RPMI8226 (cell line): Measurements from ENCODE around the gene PSMB4.
"Not testable (repeated sequence)": the region's sequence is repeated elsewhere in the genome, so short reads cannot be mapped to it uniquely, and the experiment has no call there.

ENCODE experiments used
- DNase-seq: peaks from one replicate; pipeline ENCODE4 v3.0.0-alpha.2; 2015

Gene PSMB4

GRCh38 chr1:151390221-151391078 is 8.9 kb upstream of the PSMB4 start:
- not testable (repeated sequence) for DNase-seq

DNA sequence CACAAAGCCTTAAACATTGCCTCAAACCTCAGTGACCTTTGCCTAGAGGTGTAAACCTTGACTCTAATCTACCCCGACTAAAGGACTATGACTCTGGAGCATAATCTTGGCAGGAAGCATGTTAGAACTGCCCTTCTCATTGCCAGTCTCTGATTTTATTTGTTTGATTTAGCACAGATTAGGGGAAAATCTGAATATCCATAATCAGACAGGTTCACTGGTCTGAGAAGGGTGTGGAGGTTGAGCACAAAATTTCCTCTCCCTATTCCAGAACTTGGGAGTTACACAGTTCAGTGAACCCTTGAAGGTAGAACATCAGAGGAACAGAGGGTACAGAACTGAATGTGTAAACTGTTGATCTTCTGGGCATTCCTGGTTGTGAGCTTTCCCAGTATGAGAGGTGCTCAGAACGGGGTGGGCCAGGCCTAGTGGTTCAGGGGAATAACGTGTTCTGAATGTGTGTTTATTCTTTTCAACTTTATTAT is 8.3 kb upstream of the PSMB4 start:
- no peak for DNase-seq

DNA sequence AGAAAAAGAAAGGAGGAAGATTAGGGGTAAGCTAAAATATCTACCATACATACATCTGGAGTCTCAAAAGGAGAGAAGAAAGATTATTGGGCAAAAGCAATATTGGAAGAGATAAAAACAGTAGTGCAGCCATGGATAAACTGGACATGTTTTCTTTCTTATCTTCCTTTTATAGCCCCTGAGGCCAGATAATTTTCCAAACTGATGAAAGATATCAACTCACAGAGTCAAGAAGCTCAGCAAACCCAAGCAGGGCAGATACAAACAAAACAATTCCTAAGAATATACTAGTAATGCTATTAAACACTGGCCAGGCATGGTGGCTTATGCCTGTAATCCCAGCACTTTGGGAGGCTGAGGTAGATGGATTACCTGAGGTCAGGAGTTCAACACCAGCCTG is 5.8 kb upstream of the PSMB4 start:
- DNase-seq: no peak

GRCh38 chr1:151396265-151396664 is 3.1 kb upstream of the PSMB4 start:
- DNase-seq: not testable (repeated sequence)

GRCh38 chr1:151401125-151401788 is 1.9 kb downstream of the PSMB4 start:
- DNase-seq: no peak

GRCh38 chr1:151401860-151402259 is 2.5 kb downstream of the PSMB4 start:
- DNase-seq: no peak

- DNase-seq: no peak
These were observed 3.4 kb downstream of the PSMB4 start for GRCh38 chr1:151402764-151403163.

DNA sequence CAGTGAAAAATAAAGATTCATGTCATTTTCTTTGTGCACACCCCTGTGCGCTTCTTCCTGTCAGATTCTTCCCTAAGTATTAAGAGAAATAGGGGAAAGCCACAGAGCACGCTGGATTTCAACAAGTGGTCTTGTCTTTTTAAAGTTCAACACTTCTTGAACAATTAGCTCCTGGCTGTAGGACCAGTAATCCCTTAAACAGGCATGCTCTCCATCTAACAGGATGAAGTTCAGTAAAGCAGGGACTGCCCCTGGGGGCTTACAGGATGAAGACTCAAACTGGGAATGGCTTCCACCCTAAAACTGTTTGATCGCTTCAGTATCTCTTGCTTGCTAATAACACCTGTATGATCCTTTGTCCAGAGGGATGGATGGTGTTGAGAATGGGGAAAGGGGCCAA is 4.2 kb downstream of the PSMB4 start:
- no peak for DNase-seq

- DNase-seq: no peak
These were observed 6.0 kb downstream of the PSMB4 start for GRCh38 chr1:151405187-151405951.

- DNase-seq: no peak
These were observed 6.8 kb downstream of the PSMB4 start for GRCh38 chr1:151406176-151406575.

GRCh38 chr1:151407304-151407703 is 7.9 kb downstream of the PSMB4 start:
- DNase-seq: no peak

DNA sequence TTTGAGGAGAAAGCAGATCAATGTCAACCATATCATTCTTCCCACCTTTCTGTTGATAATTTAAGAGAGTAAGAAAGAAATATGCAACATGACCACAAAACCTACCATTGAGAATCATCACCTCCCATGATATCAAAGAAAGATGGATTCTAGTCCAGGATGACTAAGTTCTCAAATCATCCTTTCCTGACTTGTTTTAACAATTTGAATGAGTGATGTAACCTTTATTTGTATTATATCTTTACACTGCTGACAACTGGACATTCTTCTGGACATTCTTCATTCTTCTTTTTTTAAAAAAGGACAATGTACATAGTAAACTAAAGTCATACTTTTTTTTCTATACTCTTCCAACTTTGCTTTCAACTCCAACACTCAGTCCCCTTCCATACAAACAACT is 9.5 kb downstream of the PSMB4 start:
- no peak for DNase-seq

- DNase-seq: no peak
These were observed 12.5 kb downstream of the PSMB4 start for GRCh38 chr1:151411884-151412283.

DNA sequence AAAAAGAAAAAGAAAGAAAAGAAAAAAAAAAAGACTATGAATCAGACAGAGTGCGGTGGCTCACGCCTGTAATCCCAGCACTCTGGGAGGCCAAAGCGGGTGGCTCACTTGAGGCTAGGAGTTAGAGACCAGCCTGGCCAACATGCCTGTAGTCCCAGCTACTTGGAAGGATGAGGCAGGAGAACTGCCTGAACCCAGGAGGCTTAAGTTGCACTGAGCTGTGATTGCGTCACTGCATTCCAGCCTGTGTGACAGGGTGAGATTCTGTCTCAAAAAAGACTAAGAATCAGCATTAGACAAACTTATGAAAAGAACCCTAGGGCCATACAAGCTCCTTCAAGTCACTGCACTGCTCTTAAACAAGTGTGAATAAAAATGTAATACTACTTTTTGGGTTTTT is 16.9 kb downstream of the PSMB4 start:
- DNase-seq: no peak

DNA sequence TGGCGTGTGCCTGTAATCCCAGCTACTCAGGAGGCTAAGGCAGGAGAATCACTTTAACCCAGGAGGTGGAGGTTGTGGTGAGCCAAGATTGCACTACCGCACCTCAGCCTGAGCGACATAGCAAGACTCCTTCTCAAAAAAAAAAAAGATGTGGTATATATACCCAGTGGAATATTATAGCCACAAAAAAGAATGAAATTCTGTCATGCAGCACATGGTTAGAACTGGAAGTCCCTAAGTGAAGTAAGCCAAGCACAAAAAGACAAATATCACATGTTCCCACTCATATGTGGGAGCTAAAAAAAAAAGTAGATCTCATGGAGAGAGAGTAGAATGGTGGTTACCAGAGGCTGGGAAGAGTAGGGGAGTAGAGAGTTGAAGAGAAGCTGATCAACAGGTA is 18.7 kb downstream of the PSMB4 start:
- no peak for DNase-seq

DNA sequence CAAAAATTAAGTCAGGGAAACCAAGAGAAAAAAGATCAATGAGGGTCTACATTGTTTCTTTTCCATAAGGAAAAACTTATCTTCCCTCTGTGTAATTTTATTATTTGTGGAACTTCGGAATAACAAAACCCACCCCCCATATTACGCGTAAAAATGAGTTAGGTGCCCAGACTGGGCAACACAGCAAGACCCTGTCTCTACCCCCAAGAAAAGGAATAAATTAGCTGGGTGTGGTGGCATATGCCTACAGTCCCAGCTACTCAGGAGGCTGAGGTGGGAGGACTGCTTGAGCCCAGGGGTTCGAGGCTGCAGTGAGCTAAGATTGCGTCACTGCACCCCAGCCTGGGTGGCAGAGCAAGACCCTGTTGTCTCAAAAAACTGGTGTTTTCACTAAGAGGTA is 20.4 kb downstream of the PSMB4 start:
- DNase-seq: no peak

DNA sequence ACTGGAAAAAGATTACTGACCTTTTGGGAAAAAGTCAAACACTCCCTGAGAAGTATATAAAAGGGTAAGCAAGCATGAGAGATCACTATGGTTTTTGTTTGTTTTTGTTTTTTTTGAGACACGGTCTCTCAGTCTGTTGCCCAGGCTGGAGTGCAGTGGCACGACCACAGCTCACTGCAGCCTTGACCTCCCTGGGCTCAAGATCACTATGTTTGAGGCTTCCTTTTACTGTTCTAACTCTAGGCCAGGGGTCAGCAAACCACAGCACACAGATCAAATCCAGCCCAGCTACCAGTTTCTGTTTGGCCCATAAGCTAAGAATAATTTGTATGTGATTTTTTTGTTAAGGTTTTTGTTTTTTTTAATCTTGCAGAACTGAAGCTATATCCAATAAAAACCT is 25.7 kb downstream of the PSMB4 start:
- no peak for DNase-seq

- no peak for DNase-seq
These were observed 28.7 kb downstream of the PSMB4 start for GRCh38 chr1:151428068-151428467.

- not testable (repeated sequence) for DNase-seq
These were observed 34.5 kb downstream of the PSMB4 start for GRCh38 chr1:151433827-151434226.

DNA sequence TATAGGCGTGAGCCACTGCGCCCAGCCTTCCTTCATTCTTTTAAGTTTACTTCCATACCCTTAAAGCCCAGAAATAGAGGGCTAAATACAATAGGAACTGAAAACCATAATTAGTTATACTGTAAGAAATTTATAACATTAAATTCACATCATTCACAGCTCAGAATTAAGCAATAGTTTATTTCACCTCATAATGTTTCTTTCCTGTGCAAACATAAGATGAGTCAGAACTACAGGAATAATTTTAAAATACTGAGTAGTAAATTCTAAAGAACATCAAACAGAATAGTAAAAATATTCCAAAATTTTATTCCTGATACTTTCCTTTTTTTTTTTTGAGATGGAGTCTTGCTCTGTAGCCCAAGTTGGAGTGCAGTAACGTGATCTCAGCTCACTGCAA is 35.8 kb downstream of the PSMB4 start:
- DNase-seq: no peak

GRCh38 chr1:151436985-151437384 is 37.6 kb downstream of the PSMB4 start:
- DNase-seq: no peak

DNA sequence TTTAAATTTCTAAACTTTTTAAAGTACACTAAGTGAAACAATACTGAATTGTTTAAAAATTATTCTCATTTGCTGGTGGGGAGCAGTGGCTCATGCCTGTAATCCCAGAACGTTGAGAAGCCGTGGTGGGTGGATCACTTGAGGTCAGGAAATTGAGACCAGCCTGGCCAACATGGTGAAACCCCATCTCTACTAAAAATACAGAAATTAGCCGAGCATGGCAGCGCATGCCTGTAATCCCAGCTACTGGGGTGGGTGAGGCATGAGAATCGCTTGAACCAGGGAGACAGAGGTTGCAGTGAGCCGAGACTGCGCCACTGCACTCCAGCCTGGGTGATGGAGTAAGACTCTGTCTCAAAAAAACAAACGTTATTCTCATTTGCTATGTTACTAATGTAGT is 38.0 kb downstream of the PSMB4 start:
- DNase-seq: not testable (repeated sequence)
